Measurements from ENCODE around the gene DCTPP1. TPM values are rescaled to one million over a fixed set of nuclear protein-coding genes. Genes with fewer than 3 reads are reported as not detected.
"Not testable (repeated sequence)": the region's sequence is repeated elsewhere in the genome, so short reads cannot be mapped to it uniquely, and the experiment has no call there.

DCTPP1 gene
- total RNA-seq, 4 donors from 2014 or later: 10.2 to 51.5 (median 28.7) TPM

- Histone ChIP-seq H3K9me3 (no peaks in the 10 kb centered on the region), H3K27ac (no peak overlapping the region), H3K4me1 (no peaks in the 10 kb centered on the region), H3K4me3 (no peak overlapping the region), H3K27me3 (no peaks in the 10 kb centered on the region), H3K36me3 (no peaks in the 10 kb centered on the region)
- no peak for DNase-seq
- intact Hi-C loops (cut with DNase I; ENCODE audit: low total_unique reads): no loop called here
- no peak for TF ChIP-seq POLR2A (IDR thresholded peaks at IDR 0.05)
- TF ChIP-seq CTCF (IDR thresholded peaks at IDR 0.05): no peak
Measured at GRCh38 chr16:30457743-30458560, 28.1 kb upstream of the DCTPP1 start.

GRCh38 chr16:30457256-30457655 lies 27.4 kb upstream of the DCTPP1 start:
- no peaks in the 10 kb centered on the region for H3K36me3 ChIP-seq
- TF ChIP-seq POLR2A (IDR thresholded peaks at IDR 0.05): no peak
- no peak for TF ChIP-seq CTCF (IDR thresholded peaks at IDR 0.05)
- no peak overlapping the region for H3K4me3 ChIP-seq
- intact Hi-C loops (cut with DNase I; ENCODE audit: low total_unique reads): no loop called here
- no peaks in the 10 kb centered on the region for H3K4me1 ChIP-seq
- no peaks in the 10 kb centered on the region for H3K9me3 ChIP-seq
- DNase-seq: no peak
- no peaks in the 10 kb centered on the region for H3K27me3 ChIP-seq
- H3K27ac ChIP-seq: no peak overlapping the region

DNA sequence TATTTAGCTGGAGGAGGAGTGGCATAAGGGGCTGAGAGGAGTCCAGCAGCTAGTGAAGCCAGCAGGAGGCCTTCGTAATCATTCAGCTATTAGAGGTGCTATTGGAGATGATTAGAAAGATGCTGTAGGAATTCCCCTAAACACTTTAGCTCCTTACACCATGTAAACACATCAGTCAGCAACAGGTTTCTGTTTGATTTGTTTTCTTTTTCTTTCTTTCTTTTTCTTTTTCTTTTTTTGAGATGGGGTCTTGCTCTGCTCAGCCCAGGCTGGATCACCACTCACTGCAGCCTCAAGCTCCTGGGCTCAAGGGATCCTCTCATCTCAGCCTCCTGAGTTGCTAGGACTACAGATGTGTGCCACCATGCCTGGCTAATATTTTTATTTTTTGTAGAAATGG lies 26.5 kb upstream of the DCTPP1 start:
- H3K4me3 ChIP-seq: no peak overlapping the region
- H3K9me3 ChIP-seq: no peaks in the 10 kb centered on the region
- H3K36me3 ChIP-seq: no peaks in the 10 kb centered on the region
- H3K27ac ChIP-seq: no peak overlapping the region
- TF ChIP-seq POLR2A (IDR thresholded peaks at IDR 0.05) (no peak), CTCF (IDR thresholded peaks at IDR 0.05) (no peak)
- intact Hi-C loops (cut with DNase I; ENCODE audit: low total_unique reads): no loop called here
- H3K27me3 ChIP-seq: no peaks in the 10 kb centered on the region
- no peaks in the 10 kb centered on the region for H3K4me1 ChIP-seq
- no peak for DNase-seq

GRCh38 chr16:30452709-30453580 lies 23.1 kb upstream of the DCTPP1 start:
- H3K27me3 ChIP-seq; H3K9me3 ChIP-seq; DNase-seq; intact Hi-C loops (cut with DNase I; ENCODE audit: low total_unique reads); H3K4me3 ChIP-seq; H3K4me1 ChIP-seq; H3K36me3 ChIP-seq; H3K27ac ChIP-seq: not testable (repeated sequence)

DNA sequence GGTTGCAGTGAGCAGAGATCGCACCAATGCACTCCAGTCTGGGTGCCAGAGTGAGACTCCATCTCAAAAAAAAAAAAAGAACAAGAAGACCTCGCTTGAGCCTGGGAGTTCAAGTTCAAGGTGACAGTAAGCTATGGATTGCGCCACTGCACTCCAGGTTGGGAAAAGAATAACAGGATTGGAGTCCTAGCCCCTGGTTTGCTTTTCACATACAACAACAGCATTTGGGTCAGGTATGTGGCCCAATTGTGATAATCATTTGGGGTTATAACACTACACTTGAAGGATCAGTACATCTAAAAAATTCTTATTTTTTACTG lies 19.2 kb upstream of the DCTPP1 start:
- Histone ChIP-seq H3K27me3 (no peaks in the 10 kb centered on the region), H3K4me3 (no peak overlapping the region), H3K36me3 (no peaks in the 10 kb centered on the region), H3K9me3 (no peaks in the 10 kb centered on the region), H3K27ac (no peak overlapping the region), H3K4me1 (no peaks in the 10 kb centered on the region)
- TF ChIP-seq POLR2A (IDR thresholded peaks at IDR 0.05): no peak
- TF ChIP-seq CTCF (IDR thresholded peaks at IDR 0.05): no peak
- intact Hi-C loops (cut with DNase I; ENCODE audit: low total_unique reads): no loop called here
- DNase-seq: no peak
